HepG2 (cell line): ENCODE results near the gene NFE2. TPM values are rescaled to one million over a fixed set of nuclear protein-coding genes. Genes with fewer than 3 reads are reported as not detected.

ENCODE experiments used
- ATF7-NPFF ChIP-seq: sonication (generic); formaldehyde crosslinking; IDR thresholded peaks from 2 replicates; pipeline ENCODE4 v1.8.1; 2023; ENCODE audit warnings: mild to moderate bottlenecking, low read depth, missing genetic modification reagents, moderate library complexity
- ERF ChIP-seq: IDR thresholded peaks from 2 replicates; pipeline ENCODE4 v1.6.1; 2018; ENCODE audit warnings: missing biosample characterization, missing genetic modification reagents
- HHEX ChIP-seq: IDR thresholded peaks from 2 replicates; pipeline ENCODE4 v1.6.1; 2016; ENCODE audit warnings: control low read depth
- MXD4 ChIP-seq: IDR thresholded peaks from 2 replicates; pipeline ENCODE4 v1.6.1; 2016; ENCODE audit warnings: mild to moderate bottlenecking, missing biosample characterization, missing genetic modification reagents
- TBL1XR1 ChIP-seq: fragments of 150-350 bp; IDR thresholded peaks from 2 replicates; pipeline ENCODE4 v1.6.1; 2014; ENCODE audit warnings: borderline replicate concordance, low read length; ENCODE audit not compliant: partially characterized antibody
- ZBTB20 ChIP-seq: sonication (generic); formaldehyde crosslinking; IDR thresholded peaks from 2 replicates; pipeline ENCODE4 v1.8.1; 2023; ENCODE audit warnings: missing genetic modification reagents, low read depth, mild to moderate bottlenecking, borderline replicate concordance
- ZNF589 ChIP-seq: sonication (generic); formaldehyde crosslinking; conservative IDR thresholded peaks from 2 replicates; pipeline ENCODE4 v1.8.0; 2022; ENCODE audit warnings: mild to moderate bottlenecking, moderate library complexity, missing genetic modification reagents
- polyA plus RNA-seq, 8 experiments: library from polyadenylated mRNA; depleted of rRNA in 3 of 8; stranded (reverse) in 7 of 8; unstranded in 1 of 8; fragments of >200 nt; fragmentation: Illumina TruSeq in 4 of 8; extraction: Trizol in 4 of 8; gene quantifications; 2 replicates each; pipeline versions ENCODE4 v1.2.1 to v1.2.3, GENCODE V29; 2011 to 2016; ENCODE audit warnings: low read depth in 4 of 8, missing spikeins in 1 of 8, mixed read lengths in 1 of 8; ENCODE audit not compliant: insufficient read depth in 1 of 8
- total RNA-seq, 5 experiments: library from RNA; depleted of rRNA; stranded (reverse); fragments of >200 nt; fragmentation: Illumina TruSeq; extraction: Trizol; gene quantifications; 2 replicates each; pipeline ENCODE4 v1.2.3, GENCODE V29; 2016; ENCODE audit warnings: low read depth in 1 of 5
- TF ChIP-seq, protein P1 (sequence below): sonication (generic); formaldehyde crosslinking; IDR thresholded peaks from 2 replicates; pipeline ENCODE4 v1.5.0; 2020; ENCODE audit warnings: missing genetic modification reagents
- TF ChIP-seq, protein P2 (sequence below): sonication (generic); formaldehyde crosslinking; IDR thresholded peaks from 2 replicates; pipeline ENCODE4 v1.4.0; 2020; ENCODE audit warnings: missing genetic modification reagents
- TF ChIP-seq, protein P3 (sequence below): sonication (generic); formaldehyde crosslinking; IDR thresholded peaks from 2 replicates; pipeline ENCODE4 v1.5.1; 2020; ENCODE audit warnings: mild to moderate bottlenecking, missing genetic modification reagents
- TF ChIP-seq, protein P4 (sequence below): IDR thresholded peaks from 2 replicates; pipeline ENCODE4 v1.6.1; 2016; ENCODE audit warnings: low read depth, missing genetic modification reagents, missing compliant biosample characterization
- TF ChIP-seq, protein P5 (sequence below): sonication (generic); formaldehyde crosslinking; IDR thresholded peaks from 2 replicates; pipeline ENCODE4 v1.4.0; 2020; ENCODE audit warnings: missing genetic modification reagents

The NFE2 gene
- total and polyA plus RNA-seq, 2 of the 13 experiments (the other 11 are each of a cell fraction or from before 2014, with no cell fraction given): 4.5 to 7.8 TPM

DNA sequence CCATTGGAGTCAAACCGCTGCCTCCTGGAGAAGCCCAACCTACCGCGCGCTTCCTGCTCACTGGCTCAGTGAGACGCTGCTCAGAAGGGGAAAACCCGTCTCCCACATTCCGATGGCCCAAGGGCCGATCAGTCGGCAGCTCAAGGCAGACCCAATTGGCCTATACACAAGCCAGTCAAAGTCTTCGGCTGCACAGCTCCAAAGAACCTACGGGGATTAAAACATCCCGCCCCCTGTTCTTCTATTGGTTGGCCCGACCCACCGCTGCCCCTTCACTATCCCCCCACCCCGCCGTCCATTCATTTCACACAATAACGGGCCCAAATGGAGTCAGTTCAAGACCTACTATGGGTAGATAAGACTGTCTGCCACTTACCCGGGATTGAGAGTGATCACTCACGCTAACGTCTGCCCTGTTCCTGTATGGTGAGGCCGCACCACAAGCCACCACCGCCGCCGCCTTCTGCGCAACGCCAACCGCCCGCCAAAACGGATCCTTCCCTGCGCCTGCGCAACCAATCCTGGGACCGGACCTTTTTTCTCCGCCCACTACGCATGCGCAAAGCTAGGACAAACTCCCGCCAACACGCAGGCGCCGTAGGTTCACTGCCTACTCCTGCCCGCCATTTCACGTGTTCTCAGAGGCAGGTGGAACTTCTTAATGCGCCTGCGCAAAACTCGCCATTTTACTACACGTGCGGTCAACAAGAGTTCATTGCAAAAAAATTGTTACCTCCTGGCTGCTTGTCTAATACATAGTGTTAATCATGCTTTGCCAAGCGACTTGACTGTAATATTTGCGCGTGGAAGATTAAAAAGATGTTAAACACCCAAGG lies 21.0 kb downstream of the NFE2 start, which contains the start of gene CBX5 (continued):
- TF ChIP-seq, protein P1, sequence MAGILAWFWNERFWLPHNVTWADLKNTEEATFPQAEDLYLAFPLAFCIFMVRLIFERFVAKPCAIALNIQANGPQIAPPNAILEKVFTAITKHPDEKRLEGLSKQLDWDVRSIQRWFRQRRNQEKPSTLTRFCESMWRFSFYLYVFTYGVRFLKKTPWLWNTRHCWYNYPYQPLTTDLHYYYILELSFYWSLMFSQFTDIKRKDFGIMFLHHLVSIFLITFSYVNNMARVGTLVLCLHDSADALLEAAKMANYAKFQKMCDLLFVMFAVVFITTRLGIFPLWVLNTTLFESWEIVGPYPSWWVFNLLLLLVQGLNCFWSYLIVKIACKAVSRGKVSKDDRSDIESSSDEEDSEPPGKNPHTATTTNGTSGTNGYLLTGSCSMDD (CRISPR knock-in tag): no peak
- TF ChIP-seq ATF7-NPFF (CRISPR knock-in tag): peak; percentile 69
- no peak for TF ChIP-seq TBL1XR1
- TF ChIP-seq ERF: peak; percentile 35; the same call in 1 of the 2 replicates
- no peak for TF ChIP-seq ZNF589
- TF ChIP-seq, protein P2, sequence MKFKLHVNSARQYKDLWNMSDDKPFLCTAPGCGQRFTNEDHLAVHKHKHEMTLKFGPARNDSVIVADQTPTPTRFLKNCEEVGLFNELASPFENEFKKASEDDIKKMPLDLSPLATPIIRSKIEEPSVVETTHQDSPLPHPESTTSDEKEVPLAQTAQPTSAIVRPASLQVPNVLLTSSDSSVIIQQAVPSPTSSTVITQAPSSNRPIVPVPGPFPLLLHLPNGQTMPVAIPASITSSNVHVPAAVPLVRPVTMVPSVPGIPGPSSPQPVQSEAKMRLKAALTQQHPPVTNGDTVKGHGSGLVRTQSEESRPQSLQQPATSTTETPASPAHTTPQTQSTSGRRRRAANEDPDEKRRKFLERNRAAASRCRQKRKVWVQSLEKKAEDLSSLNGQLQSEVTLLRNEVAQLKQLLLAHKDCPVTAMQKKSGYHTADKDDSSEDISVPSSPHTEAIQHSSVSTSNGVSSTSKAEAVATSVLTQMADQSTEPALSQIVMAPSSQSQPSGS (CRISPR knock-in tag): peak; percentile 14
- no peak for TF ChIP-seq HHEX (CRISPR knock-in tag)
- TF ChIP-seq, protein P3, sequence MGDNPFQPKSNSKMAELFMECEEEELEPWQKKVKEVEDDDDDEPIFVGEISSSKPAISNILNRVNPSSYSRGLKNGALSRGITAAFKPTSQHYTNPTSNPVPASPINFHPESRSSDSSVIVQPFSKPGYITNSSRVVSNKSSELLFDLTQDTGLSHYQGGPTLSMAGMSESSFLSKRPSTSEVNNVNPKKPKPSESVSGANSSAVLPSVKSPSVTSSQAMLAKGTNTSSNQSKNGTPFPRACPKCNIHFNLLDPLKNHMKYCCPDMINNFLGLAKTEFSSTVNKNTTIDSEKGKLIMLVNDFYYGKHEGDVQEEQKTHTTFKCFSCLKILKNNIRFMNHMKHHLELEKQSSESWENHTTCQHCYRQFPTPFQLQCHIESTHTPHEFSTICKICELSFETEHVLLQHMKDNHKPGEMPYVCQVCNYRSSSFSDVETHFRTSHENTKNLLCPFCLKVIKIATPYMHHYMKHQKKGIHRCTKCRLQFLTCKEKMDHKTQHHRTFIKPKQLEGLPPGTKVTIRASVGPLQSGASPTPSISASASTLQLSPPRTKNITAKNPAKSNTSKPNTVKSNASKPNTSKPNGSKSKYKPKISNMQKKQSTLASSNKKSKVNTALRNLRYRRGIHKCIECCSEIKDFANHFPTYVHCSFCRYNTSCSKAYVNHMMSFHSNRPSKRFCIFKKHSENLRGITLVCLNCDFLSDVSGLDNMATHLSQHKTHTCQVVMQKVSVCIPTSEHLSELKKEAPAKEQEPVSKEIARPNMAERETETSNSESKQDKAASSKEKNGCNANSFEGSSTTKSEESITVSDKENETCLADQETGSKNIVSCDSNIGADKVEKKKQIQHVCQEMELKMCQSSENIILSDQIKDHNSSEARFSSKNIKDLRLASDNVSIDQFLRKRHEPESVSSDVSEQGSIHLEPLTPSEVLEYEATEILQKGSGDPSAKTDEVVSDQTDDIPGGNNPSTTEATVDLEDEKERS: no peak
- TF ChIP-seq ZBTB20 (CRISPR knock-in tag): peak; percentile 57; the same call in 1 of the 2 replicates
- TF ChIP-seq, protein P4, sequence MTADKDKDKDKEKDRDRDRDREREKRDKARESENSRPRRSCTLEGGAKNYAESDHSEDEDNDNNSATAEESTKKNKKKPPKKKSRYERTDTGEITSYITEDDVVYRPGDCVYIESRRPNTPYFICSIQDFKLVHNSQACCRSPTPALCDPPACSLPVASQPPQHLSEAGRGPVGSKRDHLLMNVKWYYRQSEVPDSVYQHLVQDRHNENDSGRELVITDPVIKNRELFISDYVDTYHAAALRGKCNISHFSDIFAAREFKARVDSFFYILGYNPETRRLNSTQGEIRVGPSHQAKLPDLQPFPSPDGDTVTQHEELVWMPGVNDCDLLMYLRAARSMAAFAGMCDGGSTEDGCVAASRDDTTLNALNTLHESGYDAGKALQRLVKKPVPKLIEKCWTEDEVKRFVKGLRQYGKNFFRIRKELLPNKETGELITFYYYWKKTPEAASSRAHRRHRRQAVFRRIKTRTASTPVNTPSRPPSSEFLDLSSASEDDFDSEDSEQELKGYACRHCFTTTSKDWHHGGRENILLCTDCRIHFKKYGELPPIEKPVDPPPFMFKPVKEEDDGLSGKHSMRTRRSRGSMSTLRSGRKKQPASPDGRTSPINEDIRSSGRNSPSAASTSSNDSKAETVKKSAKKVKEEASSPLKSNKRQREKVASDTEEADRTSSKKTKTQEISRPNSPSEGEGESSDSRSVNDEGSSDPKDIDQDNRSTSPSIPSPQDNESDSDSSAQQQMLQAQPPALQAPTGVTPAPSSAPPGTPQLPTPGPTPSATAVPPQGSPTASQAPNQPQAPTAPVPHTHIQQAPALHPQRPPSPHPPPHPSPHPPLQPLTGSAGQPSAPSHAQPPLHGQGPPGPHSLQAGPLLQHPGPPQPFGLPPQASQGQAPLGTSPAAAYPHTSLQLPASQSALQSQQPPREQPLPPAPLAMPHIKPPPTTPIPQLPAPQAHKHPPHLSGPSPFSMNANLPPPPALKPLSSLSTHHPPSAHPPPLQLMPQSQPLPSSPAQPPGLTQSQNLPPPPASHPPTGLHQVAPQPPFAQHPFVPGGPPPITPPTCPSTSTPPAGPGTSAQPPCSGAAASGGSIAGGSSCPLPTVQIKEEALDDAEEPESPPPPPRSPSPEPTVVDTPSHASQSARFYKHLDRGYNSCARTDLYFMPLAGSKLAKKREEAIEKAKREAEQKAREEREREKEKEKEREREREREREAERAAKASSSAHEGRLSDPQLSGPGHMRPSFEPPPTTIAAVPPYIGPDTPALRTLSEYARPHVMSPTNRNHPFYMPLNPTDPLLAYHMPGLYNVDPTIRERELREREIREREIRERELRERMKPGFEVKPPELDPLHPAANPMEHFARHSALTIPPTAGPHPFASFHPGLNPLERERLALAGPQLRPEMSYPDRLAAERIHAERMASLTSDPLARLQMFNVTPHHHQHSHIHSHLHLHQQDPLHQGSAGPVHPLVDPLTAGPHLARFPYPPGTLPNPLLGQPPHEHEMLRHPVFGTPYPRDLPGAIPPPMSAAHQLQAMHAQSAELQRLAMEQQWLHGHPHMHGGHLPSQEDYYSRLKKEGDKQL (CRISPR knock-in tag): no peak
- TF ChIP-seq MXD4 (CRISPR knock-in tag): no peak
- TF ChIP-seq, protein P5, sequence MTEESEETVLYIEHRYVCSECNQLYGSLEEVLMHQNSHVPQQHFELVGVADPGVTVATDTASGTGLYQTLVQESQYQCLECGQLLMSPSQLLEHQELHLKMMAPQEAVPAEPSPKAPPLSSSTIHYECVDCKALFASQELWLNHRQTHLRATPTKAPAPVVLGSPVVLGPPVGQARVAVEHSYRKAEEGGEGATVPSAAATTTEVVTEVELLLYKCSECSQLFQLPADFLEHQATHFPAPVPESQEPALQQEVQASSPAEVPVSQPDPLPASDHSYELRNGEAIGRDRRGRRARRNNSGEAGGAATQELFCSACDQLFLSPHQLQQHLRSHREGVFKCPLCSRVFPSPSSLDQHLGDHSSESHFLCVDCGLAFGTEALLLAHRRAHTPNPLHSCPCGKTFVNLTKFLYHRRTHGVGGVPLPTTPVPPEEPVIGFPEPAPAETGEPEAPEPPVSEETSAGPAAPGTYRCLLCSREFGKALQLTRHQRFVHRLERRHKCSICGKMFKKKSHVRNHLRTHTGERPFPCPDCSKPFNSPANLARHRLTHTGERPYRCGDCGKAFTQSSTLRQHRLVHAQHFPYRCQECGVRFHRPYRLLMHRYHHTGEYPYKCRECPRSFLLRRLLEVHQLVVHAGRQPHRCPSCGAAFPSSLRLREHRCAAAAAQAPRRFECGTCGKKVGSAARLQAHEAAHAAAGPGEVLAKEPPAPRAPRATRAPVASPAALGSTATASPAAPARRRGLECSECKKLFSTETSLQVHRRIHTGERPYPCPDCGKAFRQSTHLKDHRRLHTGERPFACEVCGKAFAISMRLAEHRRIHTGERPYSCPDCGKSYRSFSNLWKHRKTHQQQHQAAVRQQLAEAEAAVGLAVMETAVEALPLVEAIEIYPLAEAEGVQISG: peak; percentile 63
